H1 (cell line): Measurements from ENCODE around the gene PLA2G15. TPM values are rescaled to one million over a fixed set of nuclear protein-coding genes. Genes with fewer than 3 reads are reported as not detected.

Source experiments
- CTCF ChIA-PET: fragments of 300-600 bp; sonication (Branson Sonifier 250); formaldehyde crosslinking; loops from one replicate; lab custom pipeline; 2021; ENCODE audit not compliant: partially characterized antibody; lab: Charles Lee
- POLR2A ChIA-PET: fragments of 300-600 bp; sonication (Branson Sonifier 250); formaldehyde crosslinking; loops from one replicate; lab custom pipeline; 2021; ENCODE audit warnings: inconsistent platforms; ENCODE audit not compliant: partially characterized antibody; lab: Charles Lee
- DNase-seq, 2 experiments: peaks; one replicate each; pipeline versions ENCODE4 v3.0.0 to v3.0.0-alpha.2; 2010 to 2022; ENCODE audit warnings: low spot score in 2 of 2, low read depth in 1 of 2, mixed read lengths in 1 of 2
- FAIRE-seq: peaks from 2 replicates; lab custom pipeline; 2011; peaks lifted over from hg19 to GRCh38; lab: Jason Lieb, UNC
- H2AFZ ChIP-seq: 2 replicates; pipeline ENCODE4 v1.8.1; 2012; ENCODE audit warnings: low read length, inconsistent platforms
- H2AK5ac ChIP-seq: 2 replicates; pipeline ENCODE4 v1.6.1; 2013; ENCODE audit warnings: low read depth, low read length
- H2BK120ac ChIP-seq: replicated peaks from 2 replicates; pipeline ENCODE3; 2013; ENCODE audit warnings: low read depth, low read length, inconsistent platforms
- H2BK12ac ChIP-seq: 2 replicates; pipeline ENCODE4 v1.6.1; 2013; ENCODE audit warnings: low read depth, low read length
- H2BK15ac ChIP-seq: 2 replicates; pipeline ENCODE4 v1.6.1; 2013; ENCODE audit warnings: low read length
- H2BK20ac ChIP-seq: 2 replicates; pipeline ENCODE4 v1.6.1; 2013; ENCODE audit warnings: low read length
- H2BK5ac ChIP-seq: 2 replicates; pipeline ENCODE4 v1.6.1; 2013; ENCODE audit warnings: low read depth, low read length
- H3K14ac ChIP-seq: 2 replicates; pipeline ENCODE4 v1.6.1; 2013; ENCODE audit warnings: inconsistent platforms; ENCODE audit not compliant: insufficient read length
- H3K18ac ChIP-seq: 2 replicates; pipeline ENCODE4 v1.6.1; 2013; ENCODE audit warnings: low read length; ENCODE audit errors: extremely low read depth
- H3K23ac ChIP-seq: 2 replicates; pipeline ENCODE4 v1.6.1; 2013; ENCODE audit warnings: inconsistent platforms; ENCODE audit not compliant: insufficient read length
- H3K23me2 ChIP-seq: 2 replicates; pipeline ENCODE4 v1.6.1; 2013; ENCODE audit warnings: low read depth, low read length
- H3K27ac ChIP-seq: 2 replicates; pipeline ENCODE4 v1.6.1; 2011; ENCODE audit warnings: low read depth, low read length, inconsistent platforms
- H3K27me3 ChIP-seq, 4 experiments: replicated peaks in 1 of 4; 1 replicate in 1 of 4; 2 replicates in 3 of 4; pipeline versions ENCODE4 v1.6.1 to v1.8.1; 2011 to 2013; ENCODE audit warnings: low read length in 3 of 4, mild to moderate bottlenecking in 3 of 4, inconsistent platforms in 2 of 4, mixed read lengths in 2 of 4, moderate library complexity in 1 of 4; ENCODE audit not compliant: control insufficient read depth in 3 of 4, insufficient read depth in 3 of 4; ENCODE audit errors: extremely low read depth in 1 of 4
- H3K36me3 ChIP-seq, 4 experiments: 2 replicates each; pipeline versions ENCODE4 v1.6.1 to v1.8.1; 2011 to 2013; ENCODE audit warnings: mild to moderate bottlenecking in 4 of 4, low read length in 3 of 4, moderate library complexity in 2 of 4, control low read depth in 1 of 4, inconsistent platforms in 1 of 4; ENCODE audit not compliant: insufficient read depth in 4 of 4, control insufficient read depth in 2 of 4
- H3K4ac ChIP-seq: replicated peaks from 2 replicates; pipeline ENCODE3; 2013; ENCODE audit warnings: low read length, low read depth, mixed read lengths, inconsistent platforms; ENCODE audit not compliant: insufficient read length
- H3K4me1 ChIP-seq, 4 experiments: replicated peaks in 1 of 4; 1 replicate in 1 of 4; 2 replicates in 3 of 4; pipeline versions ENCODE4 v1.6.1 to v1.8.1; 2011 to 2013; ENCODE audit warnings: low read length in 3 of 4, inconsistent platforms in 2 of 4, mixed read lengths in 1 of 4; ENCODE audit not compliant: insufficient read depth in 4 of 4, control insufficient read depth in 3 of 4
- H3K4me2 ChIP-seq, 2 experiments: 2 replicates each; pipeline versions ENCODE4 v1.6.1 to v1.8.1; 2011 to 2013; ENCODE audit warnings: low read depth in 2 of 2, low read length in 2 of 2, control low read depth in 1 of 2, inconsistent platforms in 1 of 2, mild to moderate bottlenecking in 1 of 2; ENCODE audit not compliant: insufficient read depth in 1 of 2
- H3K4me3 ChIP-seq, 4 experiments: fragments of 200-600, 300-600 bp in 1 of 4; sonication (generic), shearing (Covaris generic), sonication (Bioruptor Twin) in 1 of 4; 2 replicates each; pipeline versions ENCODE4 v1.5.1 to v1.8.1; 2011 to 2016; ENCODE audit warnings: low read length in 4 of 4, low read depth in 3 of 4, control low read depth in 2 of 4, inconsistent platforms in 2 of 4, mild to moderate bottlenecking in 2 of 4, mixed read lengths in 1 of 4, moderate library complexity in 1 of 4; ENCODE audit not compliant: insufficient read depth in 2 of 4; ENCODE audit errors: extremely low read depth in 1 of 4
- H3K56ac ChIP-seq: replicated peaks from 2 replicates; pipeline ENCODE3; 2013; ENCODE audit warnings: low read depth, mild to moderate bottlenecking, mixed read lengths, low read length, inconsistent platforms; ENCODE audit not compliant: insufficient read length
- H3K79me1 ChIP-seq: 2 replicates; pipeline ENCODE4 v1.6.1; 2013; ENCODE audit warnings: low read depth, low read length, control low read depth
- H3K79me2 ChIP-seq, 2 experiments: 2 replicates each; pipeline versions ENCODE4 v1.6.1 to v1.8.1; 2012 to 2013; ENCODE audit warnings: low read length in 2 of 2, mild to moderate bottlenecking in 2 of 2, inconsistent platforms in 1 of 2; ENCODE audit not compliant: insufficient read depth in 2 of 2, control insufficient read depth in 1 of 2
- H3K9ac ChIP-seq, 4 experiments: replicated peaks in 1 of 4; 1 replicate in 1 of 4; 2 replicates in 3 of 4; pipeline versions ENCODE4 v1.6.1 to v1.8.1; 2011 to 2013; ENCODE audit warnings: low read depth in 3 of 4, low read length in 3 of 4, control low read depth in 2 of 4, mild to moderate bottlenecking in 2 of 4, moderate library complexity in 2 of 4, inconsistent platforms in 1 of 4; ENCODE audit errors: extremely low read depth in 1 of 4
- H3K9me3 ChIP-seq, 2 experiments: 2 replicates each; pipeline versions ENCODE4 v1.6.1 to v1.8.1; 2012 to 2013; ENCODE audit warnings: mild to moderate bottlenecking in 2 of 2, moderate library complexity in 2 of 2, control low read depth in 1 of 2, inconsistent platforms in 1 of 2, low read depth in 1 of 2, low read length in 1 of 2, mixed read lengths in 1 of 2; ENCODE audit not compliant: insufficient read depth in 2 of 2
- H4K20me1 ChIP-seq, 2 experiments: replicated peaks in 1 of 2; 2 replicates each; pipeline versions ENCODE3 to v1.8.1; 2011 to 2013; ENCODE audit warnings: inconsistent platforms in 2 of 2, low read length in 2 of 2, mild to moderate bottlenecking in 1 of 2; ENCODE audit not compliant: insufficient read depth in 2 of 2, control insufficient read depth in 1 of 2
- H4K5ac ChIP-seq: 2 replicates; pipeline ENCODE4 v1.6.1; 2013; ENCODE audit warnings: low read length, low read depth, mixed read lengths, inconsistent platforms; ENCODE audit not compliant: insufficient read length
- H4K8ac ChIP-seq: 2 replicates; pipeline ENCODE4 v1.8.0; 2013; ENCODE audit warnings: mild to moderate bottlenecking, moderate library complexity, low read length, inconsistent platforms; ENCODE audit not compliant: insufficient read depth; ENCODE audit errors: extremely low read depth
- H4K91ac ChIP-seq: replicated peaks from 2 replicates; pipeline ENCODE3; 2013; ENCODE audit warnings: low read length, mixed read lengths, inconsistent platforms; ENCODE audit not compliant: insufficient read length
- BRCA1 ChIP-seq: IDR thresholded peaks from 2 replicates; pipeline ENCODE4 v1.6.1; 2012; ENCODE audit warnings: low read depth, low read length, improper control_type of control experiment
- FOSL1 ChIP-seq: IDR thresholded peaks from 2 replicates; pipeline ENCODE4 v1.6.1; 2011; ENCODE audit warnings: mild to moderate bottlenecking, low read depth, low read length, moderate library complexity; ENCODE audit not compliant: insufficient read depth
- HDAC6 ChIP-seq: IDR thresholded peaks from one replicate; pipeline ENCODE4 v1.7.1; 2012; ENCODE audit warnings: low read depth, mild to moderate bottlenecking, inconsistent platforms, low read length, moderate library complexity
- JUND ChIP-seq: IDR thresholded peaks from 2 replicates; pipeline ENCODE4 v1.6.1; 2011; ENCODE audit warnings: mild to moderate bottlenecking, improper control_type of control experiment, low read length
- POU5F1 ChIP-seq: IDR thresholded peaks from 2 replicates; pipeline ENCODE4 v1.6.1; 2011; ENCODE audit warnings: low read depth, mild to moderate bottlenecking, low read length, moderate library complexity
- RAD21 ChIP-seq, 2 experiments: IDR thresholded peaks in 1 of 2; conservative IDR thresholded peaks in 1 of 2; 2 replicates each; pipeline ENCODE4 v1.6.1; 2011; ENCODE audit warnings: low read depth in 2 of 2, low read length in 2 of 2, improper control_type of control experiment in 1 of 2, inconsistent platforms in 1 of 2, mild to moderate bottlenecking in 1 of 2, moderate library complexity in 1 of 2
- SIN3A ChIP-seq, 2 experiments: IDR thresholded peaks in 1 of 2; conservative IDR thresholded peaks in 1 of 2; 2 replicates each; pipeline ENCODE4 v1.6.1; 2011 to 2012; ENCODE audit warnings: low read length in 2 of 2, improper control_type of control experiment in 1 of 2, low read depth in 1 of 2, mild to moderate bottlenecking in 1 of 2
- SP1 ChIP-seq: IDR thresholded peaks from 2 replicates; pipeline ENCODE4 v1.6.1; 2011; ENCODE audit warnings: low read depth, low read length
- SP4 ChIP-seq: IDR thresholded peaks from 2 replicates; pipeline ENCODE4 v1.6.1; 2012; ENCODE audit warnings: low read length, inconsistent platforms
- TAF7 ChIP-seq: optimal IDR thresholded peaks from 2 replicates; pipeline ENCODE3; 2011; ENCODE audit warnings: low read depth, mild to moderate bottlenecking, inconsistent platforms, low read length, moderate library complexity, borderline replicate concordance
- TEAD4 ChIP-seq: IDR thresholded peaks from 2 replicates; pipeline ENCODE4 v1.6.1; 2012; ENCODE audit warnings: low read depth, low read length, inconsistent platforms, mixed read lengths
- USF2 ChIP-seq: IDR thresholded peaks from 2 replicates; pipeline ENCODE4 v1.6.1; 2011; ENCODE audit warnings: low read length, improper control_type of control experiment
- WGBS, 2 experiments: shearing (Covaris generic) in 1 of 2; methylation state at CpG; one replicate each; pipeline versions ENCODE4 v1.1.6 to v1.1.7; 2013 to 2015; ENCODE audit warnings: low lambda C conversion rate in 2 of 2, mixed read lengths in 2 of 2, inconsistent platforms in 1 of 2, low coverage in 1 of 2, missing lambda C conversion rate in 1 of 2; ENCODE audit not compliant: insufficient replicate concordance in 2 of 2, insufficient coverage in 1 of 2, insufficient read length in 1 of 2; ENCODE audit errors: extremely low coverage in 1 of 2, missing lambda C conversion rate in 1 of 2; 5-methylcytosine and 5-hydroxymethylcytosine counted together
- polyA plus RNA-seq, 7 experiments: library from polyadenylated mRNA; depleted of rRNA in 3 of 7; stranded (reverse) in 5 of 7; unstranded in 2 of 7; fragments of >200 nt in 5 of 7; fragments of 200-250 nt in 2 of 7; gene quantifications; 1 replicate in 5 of 7; 2 replicates in 1 of 7; 4 replicates in 1 of 7; pipeline versions ENCODE4 v1.2.1 to v1.2.3, GENCODE V29; 2011 to 2013; ENCODE audit warnings: missing spikeins in 2 of 7, mixed read lengths in 2 of 7
- total RNA-seq: library from RNA; stranded (reverse); fragmentation: NEBNext Ultra II Directional; extraction: Animal tissue kit (Norgen Biotek cat#: 25700); gene quantifications from 2 replicates; pipeline ENCODE4 v1.2.1, GENCODE V29; 2021

PLA2G15 gene
- total and polyA plus RNA-seq, 2 of the 8 experiments (the other 6 are each of a cell fraction or from before 2014, with no cell fraction given) = 11.2 to 12.0 TPM

DNA sequence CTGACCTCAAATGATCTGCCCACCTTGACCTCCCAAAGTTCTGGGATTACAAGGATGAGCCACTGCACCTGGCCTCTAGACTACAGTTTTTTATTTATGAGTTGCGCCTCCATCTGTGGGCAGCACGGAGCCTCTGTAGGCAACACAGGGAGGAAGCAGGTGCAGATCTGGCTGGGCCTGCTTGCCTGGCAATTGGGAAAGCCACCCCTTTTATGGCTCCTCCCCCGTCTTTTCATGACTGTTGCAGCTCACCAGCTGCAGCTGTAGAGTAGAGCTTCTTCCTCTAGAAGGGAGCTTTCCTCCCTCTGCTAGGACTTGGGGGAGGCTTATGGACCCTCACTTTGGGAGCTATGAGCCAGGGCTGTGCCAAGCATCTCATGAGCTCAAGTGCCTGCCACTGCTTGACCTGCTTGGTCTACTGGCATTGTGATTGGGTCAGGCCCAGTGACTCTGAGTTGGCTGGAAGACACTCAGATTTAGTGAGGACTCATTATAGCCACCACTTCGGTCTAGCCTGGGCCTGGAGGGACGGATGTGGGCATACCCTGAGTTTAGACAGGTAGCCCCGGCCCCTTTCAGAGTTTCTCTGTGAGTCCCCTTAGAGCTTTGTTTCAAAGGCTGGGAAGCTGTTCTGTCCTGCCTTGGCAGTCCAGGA is 12.2 kb downstream of the PLA2G15 start:
- Histone ChIP-seq H3K4me2 (no peak overlapping the region), H4K91ac (no peak overlapping the region), H3K79me1 (no peaks in the 10 kb centered on the region), H3K23me2 (no peaks in the 10 kb centered on the region), H3K79me2 (no peaks in the 10 kb centered on the region), H2BK12ac (no peak overlapping the region), H2BK15ac (no peak overlapping the region), H2AK5ac (no peak overlapping the region), H3K36me3 (peaks cover 0 to 4% (median 2%) of the 10 kb centered on the region in 4 experiments; a peak in 5 of 8 replicates), H3K9ac (no peak overlapping the region), H3K4ac (no peak overlapping the region), H3K23ac (no peak overlapping the region), H3K4me3 (no peak overlapping the region), H4K5ac (no peak overlapping the region), H3K14ac (no peak overlapping the region), H2BK20ac (no peak overlapping the region), H3K9me3 (no peaks in the 10 kb centered on the region), H3K4me1 (no peaks in the 10 kb centered on the region; a peak in 1 of 7 replicates), H2BK120ac (no peak overlapping the region), H4K20me1 (peaks cover 0 to 2% of the 10 kb centered on the region in 2 experiments), H2AFZ (no peak overlapping the region), H3K56ac (no peak overlapping the region), H2BK5ac (no peak overlapping the region; the same call in 1 of the 2 replicates), H3K18ac (no peak overlapping the region), H4K8ac (no peak overlapping the region), H3K27ac (peak overlapping the region; percentile 29; the same call in 1 of the 2 replicates), H3K27me3 (no peaks in the 10 kb centered on the region)
- no peak for FAIRE-seq
- ChIA-PET POLR2A (interaction anchor here (1.2 kb wide), 1 partner anchor 68 kb away, joined by 3 read pairs; no protein-coding TSS in a partner anchor), CTCF (interaction anchor here (0.7 to 9.0 kb wide), 10 partner anchors 7 to 206 kb away, joined by 3 to 233 read pairs (median 4); partner anchors contain the start of gene PLA2G15)
- DNase-seq = no peak
- 90% methylated on average over 6 of the region's 6 CpGs; no CpG with 5 or more reads in 1 of the 2 experiments for WGBS, 2 experiments
- TF ChIP-seq USF2 (no peak), BRCA1 (no peak), FOSL1 (no peak), JUND (no peak), TAF7 (no peak), SIN3A (conservative IDR thresholded peaks at IDR 0.05 in 1 of 2, IDR thresholded peaks at IDR 0.05 in 1 of 2; ENCODE audit: low read depth in 1 of 2, low read length in 2 of 2) (no peak), SP4 (no peak), SP1 (no peak), POU5F1 (no peak), RAD21 (IDR thresholded peaks at IDR 0.05 in 1 of 2, conservative IDR thresholded peaks at IDR 0.05 in 1 of 2; ENCODE audit: low read depth in 2 of 2, low read length in 2 of 2) (no peak), TEAD4 (no peak), HDAC6 (no peak)
